Measurements from ENCODE around the gene KCNK10.
"Not testable (repeated sequence)": the region's sequence is repeated elsewhere in the genome, so short reads cannot be mapped to it uniquely, and the experiment has no call there.

Gene KCNK10

GRCh38 chr14:88264116-88264515 is 59.0 kb downstream of the KCNK10 start:
- no peak for DNase-seq

GRCh38 chr14:88261302-88261701 is 61.8 kb downstream of the KCNK10 start:
- not testable (repeated sequence) for DNase-seq

- DNase-seq = no peak
Measured at GRCh38 chr14:88258021-88258420, 65.0 kb downstream of the KCNK10 start.

GRCh38 chr14:88256997-88257950 is 65.8 kb downstream of the KCNK10 start:
- no peak for DNase-seq

GRCh38 chr14:88255798-88256197 is 67.3 kb downstream of the KCNK10 start:
- DNase-seq = no peak

GRCh38 chr14:88255196-88255595 is 67.9 kb downstream of the KCNK10 start:
- DNase-seq = no peak

GRCh38 chr14:88252498-88252897 is 70.6 kb downstream of the KCNK10 start:
- no peak for DNase-seq

GRCh38 chr14:88251650-88252049 is 71.4 kb downstream of the KCNK10 start:
- no peak for DNase-seq

GRCh38 chr14:88249266-88249665 is 73.8 kb downstream of the KCNK10 start:
- no peak for DNase-seq

- no peak for DNase-seq
Measured at GRCh38 chr14:88248606-88249005, 74.5 kb downstream of the KCNK10 start.

- DNase-seq = no peak
Measured at GRCh38 chr14:88247228-88247627, 75.8 kb downstream of the KCNK10 start.

- DNase-seq = no peak
Measured at GRCh38 chr14:88245321-88245720, 77.7 kb downstream of the KCNK10 start.

- DNase-seq = no peak
Measured at GRCh38 chr14:88243946-88244345, 79.1 kb downstream of the KCNK10 start.

GRCh38 chr14:88242446-88242845 is 80.6 kb downstream of the KCNK10 start:
- no peak for DNase-seq

- no peak for DNase-seq
Measured at GRCh38 chr14:88241810-88242209, 81.3 kb downstream of the KCNK10 start.

GRCh38 chr14:88234442-88234841 is 88.6 kb downstream of the KCNK10 start:
- DNase-seq = no peak

- peak; percentile 5 for DNase-seq
Measured at GRCh38 chr14:88233915-88234314, 89.2 kb downstream of the KCNK10 start.

GRCh38 chr14:88232771-88233170 is 90.3 kb downstream of the KCNK10 start:
- DNase-seq = no peak

- DNase-seq = no peak
Measured at GRCh38 chr14:88231603-88232002, 91.5 kb downstream of the KCNK10 start.

- DNase-seq = no peak
Measured at GRCh38 chr14:88229428-88229827, 93.6 kb downstream of the KCNK10 start.

GRCh38 chr14:88228522-88229236 is 94.4 kb downstream of the KCNK10 start:
- peak; percentile 8 for DNase-seq

GRCh38 chr14:88227693-88228092 is 95.4 kb downstream of the KCNK10 start:
- DNase-seq = no peak

- no peak for DNase-seq
Measured at GRCh38 chr14:88225721-88226120, 97.3 kb downstream of the KCNK10 start.

Measured in stimulated activated CD4-positive, alpha-beta T cell treated with anti-CD3 and anti-CD28 coated beads, Interleukin-15, amount 100 ng/mL, for 24 hours (primary cell).